ENCODE results near the gene PADI2. TPM values are rescaled to one million over a fixed set of nuclear protein-coding genes. Genes with fewer than 3 reads are reported as not detected.

Gene PADI2
- polyA plus RNA-seq, 1 experiment, result not detected

DNA sequence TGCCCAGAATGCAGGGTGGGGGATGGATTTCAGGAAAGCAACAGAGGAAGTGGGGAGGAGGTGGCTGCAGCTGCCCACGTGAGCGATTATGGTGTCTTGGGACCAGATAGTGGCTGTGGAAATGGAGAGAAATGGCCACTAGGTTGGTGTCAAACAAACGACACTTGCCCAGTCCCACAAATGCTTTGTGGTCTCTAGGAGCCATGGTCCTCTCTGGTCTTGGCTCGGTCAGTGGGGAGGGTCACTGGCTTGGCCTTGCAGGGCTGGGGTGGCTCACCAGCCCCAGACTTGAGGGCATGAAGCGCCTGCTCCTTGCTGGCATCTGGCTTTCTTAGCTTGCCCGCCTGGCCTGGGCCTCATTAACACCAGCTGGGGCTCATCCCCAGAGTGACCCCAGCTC lies 7.2 kb downstream of the PADI2 start:
- no peak for TF ChIP-seq CTCF (IDR thresholded peaks at IDR 0.05; ENCODE audit: low read depth, low read length)
- peaks cover 41% of the 10 kb centered on the region for H3K27me3 ChIP-seq (ENCODE audit: control insufficient read depth, insufficient read depth, low read length)
- DNase-seq (ENCODE audit: low read depth, low spot score), result no peak
- no peak overlapping the region for H3K4me3 ChIP-seq (ENCODE audit: low read depth, low read length)
- ChIA-PET CTCF (interaction anchor here (0.6 to 1.4 kb wide), 3 partner anchors 13 to 96 kb away, joined by 3 to 12 read pairs (median 3); no protein-coding TSS in a partner anchor), POLR2A (interaction anchor here (0.6 kb wide), 1 partner anchor 142 kb away, joined by 4 read pairs; no protein-coding TSS in a partner anchor)
- H3K27ac ChIP-seq (ENCODE audit: low read depth, low read length), result no peak overlapping the region
- H3K9me3 ChIP-seq (ENCODE audit: control insufficient read depth, insufficient read depth, low read length), result no peaks in the 10 kb centered on the region

- Histone ChIP-seq H3K27ac (ENCODE audit: low read depth, low read length) (no peak overlapping the region), H3K4me3 (ENCODE audit: low read depth, low read length) (no peak overlapping the region), H3K27me3 (ENCODE audit: control insufficient read depth, insufficient read depth, low read length) (peaks cover 39% of the 10 kb centered on the region), H3K9me3 (ENCODE audit: control insufficient read depth, insufficient read depth, low read length) (no peaks in the 10 kb centered on the region)
- ChIA-PET POLR2A (interaction anchor here (0.7 kb wide), 1 partner anchor 10 kb away, joined by 3 read pairs; no protein-coding TSS in a partner anchor), CTCF (no interaction called here)
- TF ChIP-seq CTCF (IDR thresholded peaks at IDR 0.05; ENCODE audit: low read depth, low read length), result no peak
- no peak for DNase-seq (ENCODE audit: low read depth, low spot score)
These were observed 8.7 kb downstream of the PADI2 start for GRCh38 chr1:17110555-17110926.

- Histone ChIP-seq H3K9me3 (ENCODE audit: control insufficient read depth, insufficient read depth, low read length) (no peaks in the 10 kb centered on the region), H3K4me3 (ENCODE audit: low read depth, low read length) (no peak overlapping the region), H3K27me3 (ENCODE audit: control insufficient read depth, insufficient read depth, low read length) (peaks cover 34% of the 10 kb centered on the region), H3K27ac (ENCODE audit: low read depth, low read length) (no peak overlapping the region)
- CTCF ChIA-PET, result no interaction called here
- no peak for TF ChIP-seq CTCF (IDR thresholded peaks at IDR 0.05; ENCODE audit: low read depth, low read length)
- POLR2A ChIA-PET, result interaction anchor here (0.6 to 0.7 kb wide), 2 partner anchors 10 to 58 kb away, joined by 3 read pairs; no protein-coding TSS in a partner anchor
- no peak for DNase-seq (ENCODE audit: low read depth, low spot score)
These were observed 9.2 kb downstream of the PADI2 start for GRCh38 chr1:17109892-17110554.

GRCh38 chr1:17108786-17109185 lies 10.5 kb downstream of the PADI2 start:
- Histone ChIP-seq H3K27ac (ENCODE audit: low read depth, low read length) (no peak overlapping the region), H3K9me3 (ENCODE audit: control insufficient read depth, insufficient read depth, low read length) (no peaks in the 10 kb centered on the region), H3K4me3 (ENCODE audit: low read depth, low read length) (no peak overlapping the region), H3K27me3 (ENCODE audit: control insufficient read depth, insufficient read depth, low read length) (peaks cover 26% of the 10 kb centered on the region)
- CTCF ChIA-PET, result no interaction called here
- no peak for TF ChIP-seq CTCF (IDR thresholded peaks at IDR 0.05; ENCODE audit: low read depth, low read length)
- POLR2A ChIA-PET, result no interaction called here
- no peak for DNase-seq (ENCODE audit: low read depth, low spot score)

DNA sequence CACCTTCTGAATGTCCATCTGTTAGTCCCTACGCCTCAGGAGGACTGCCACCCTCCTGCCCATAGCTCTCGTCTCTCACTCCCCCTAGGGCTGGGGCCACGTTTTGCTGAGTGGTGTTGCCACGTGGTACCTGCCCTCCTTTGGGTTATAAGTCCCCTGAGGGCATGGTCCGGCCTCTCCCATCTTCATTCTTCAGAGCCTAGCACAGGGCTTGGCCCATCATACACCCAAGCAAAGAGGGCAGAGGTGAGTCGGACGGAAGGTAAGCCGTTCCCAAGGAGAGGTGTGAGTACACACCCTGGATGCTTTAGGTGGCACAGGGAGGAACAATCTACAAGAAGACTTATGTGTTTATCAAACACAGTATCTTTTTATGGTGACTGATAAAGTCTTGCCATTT lies 10.9 kb downstream of the PADI2 start:
- H3K27ac ChIP-seq (ENCODE audit: low read depth, low read length), result no peak overlapping the region
- no peak for DNase-seq (ENCODE audit: low read depth, low spot score)
- H3K4me3 ChIP-seq (ENCODE audit: low read depth, low read length), result no peak overlapping the region
- H3K27me3 ChIP-seq (ENCODE audit: control insufficient read depth, insufficient read depth, low read length), result peaks cover 25% of the 10 kb centered on the region
- TF ChIP-seq CTCF (IDR thresholded peaks at IDR 0.05; ENCODE audit: low read depth, low read length), result no peak
- no peaks in the 10 kb centered on the region for H3K9me3 ChIP-seq (ENCODE audit: control insufficient read depth, insufficient read depth, low read length)
- ChIA-PET POLR2A (no interaction called here), CTCF (no interaction called here)
